ENCODE results near the gene PLA2G6. TPM values are rescaled to one million over a fixed set of nuclear protein-coding genes. Genes with fewer than 3 reads are reported as not detected.

PLA2G6 gene
- total and polyA plus RNA-seq, 2 experiments from 2014 or later = 28.2 to 30.2 TPM

GRCh38 chr22:38219632-38220031 is 38.0 kb upstream of the PLA2G6 start:
- 77% methylated on average over 10 of the region's 10 CpGs for WGBS (ENCODE audit: low lambda C conversion rate, missing lambda C conversion rate)
- TF ChIP-seq EZH2phosphoT487 (IDR thresholded peaks at IDR 0.05; ENCODE audit: low read depth, severe bottlenecking, unreplicated experiment) = no peak
- TF ChIP-seq EZH2 (IDR thresholded peaks at IDR 0.05; ENCODE audit: borderline replicate concordance) = no peak
- TF ChIP-seq CTCF (IDR thresholded peaks at IDR 0.05; ENCODE audit: poor library complexity) = no peak
- no peak overlapping the region for H3K4me2 ChIP-seq
- no peak overlapping the region for H2AFZ ChIP-seq
- H3K79me2 ChIP-seq = no peaks in the 10 kb centered on the region
- H3K4me1 ChIP-seq (ENCODE audit: insufficient read depth) = peaks cover 21% of the 10 kb centered on the region
- no peaks in the 10 kb centered on the region for H3K36me3 ChIP-seq (replicated peaks; ENCODE audit: insufficient read depth, low read depth)
- H3K27me3 ChIP-seq = no peaks in the 10 kb centered on the region
- no peak overlapping the region for H3K4me3 ChIP-seq
- no peak for DNase-seq (ENCODE audit: low spot score)
- H3K9me2 ChIP-seq (replicated peaks; ENCODE audit: insufficient read depth) = no peaks in the 10 kb centered on the region
- H3K9me3 ChIP-seq (ENCODE audit: low read depth) = no peaks in the 10 kb centered on the region
- no peaks in the 10 kb centered on the region for H4K20me1 ChIP-seq (ENCODE audit: insufficient read depth, poor library complexity, severe bottlenecking)
- H3K27ac ChIP-seq = peak overlapping the region; percentile 99

DNA sequence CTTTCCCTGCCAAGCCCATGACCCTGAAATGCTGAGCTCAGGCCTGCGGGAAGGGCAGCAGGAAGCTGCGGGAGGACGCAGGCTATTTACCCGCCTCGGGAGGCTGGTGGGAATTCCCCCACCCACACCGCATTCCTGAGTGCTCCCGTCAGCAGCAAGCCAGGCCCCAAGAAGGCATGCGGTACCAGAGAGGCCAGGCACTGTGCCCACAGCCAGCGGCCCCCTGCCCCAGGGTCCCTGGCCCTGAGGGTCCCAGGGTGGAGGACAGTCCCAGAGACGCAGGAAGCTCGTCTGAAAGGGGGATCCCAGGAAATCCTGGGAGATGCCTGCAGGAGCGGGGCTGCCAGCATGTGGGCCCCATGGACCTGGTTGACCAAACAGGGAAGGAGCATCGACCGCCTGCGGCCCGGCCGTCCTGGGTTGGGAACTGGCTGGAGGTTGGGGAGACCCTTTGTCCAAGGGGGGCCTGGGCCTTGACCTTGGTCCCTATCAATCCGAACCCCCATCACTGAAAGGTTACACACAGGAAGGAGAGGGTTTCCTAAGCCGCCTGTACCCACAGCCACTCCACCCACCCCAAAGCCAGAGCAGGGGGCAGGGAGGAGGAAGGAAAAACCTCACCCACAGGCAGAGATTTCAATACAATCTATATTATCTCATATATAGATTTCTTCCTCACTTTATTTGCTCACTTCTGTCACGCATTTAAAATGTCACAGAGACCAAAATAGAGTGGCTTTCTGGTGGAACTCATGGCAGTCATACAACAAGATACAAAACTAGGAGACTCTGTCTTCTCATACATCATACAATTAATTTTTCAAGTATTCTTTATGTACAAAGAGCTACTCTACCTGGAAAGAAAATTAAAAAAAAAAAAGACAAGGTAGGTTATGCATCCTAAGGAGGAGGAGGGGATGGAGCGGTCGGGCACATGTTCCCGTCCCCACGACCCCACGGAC is 37.3 kb upstream of the PLA2G6 start:
- no peaks in the 10 kb centered on the region for H3K9me2 ChIP-seq (replicated peaks; ENCODE audit: insufficient read depth)
- H4K20me1 ChIP-seq (ENCODE audit: insufficient read depth, poor library complexity, severe bottlenecking) = no peaks in the 10 kb centered on the region
- H3K27me3 ChIP-seq = no peaks in the 10 kb centered on the region
- no peaks in the 10 kb centered on the region for H3K9me3 ChIP-seq (ENCODE audit: low read depth)
- TF ChIP-seq EZH2phosphoT487 (IDR thresholded peaks at IDR 0.05; ENCODE audit: low read depth, severe bottlenecking, unreplicated experiment) (no peak), EZH2 (IDR thresholded peaks at IDR 0.05; ENCODE audit: borderline replicate concordance) (no peak), CTCF (IDR thresholded peaks at IDR 0.05; ENCODE audit: poor library complexity) (no peak)
- H3K4me3 ChIP-seq = no peak overlapping the region
- WGBS (ENCODE audit: low lambda C conversion rate, missing lambda C conversion rate) = 51% methylated on average over 25 of the region's 25 CpGs
- H3K4me1 ChIP-seq (ENCODE audit: insufficient read depth) = peaks cover 26% of the 10 kb centered on the region
- H2AFZ ChIP-seq = no peak overlapping the region
- H3K27ac ChIP-seq = peak overlapping the region; percentile 99
- no peak overlapping the region for H3K4me2 ChIP-seq
- no peaks in the 10 kb centered on the region for H3K79me2 ChIP-seq
- H3K36me3 ChIP-seq (replicated peaks; ENCODE audit: insufficient read depth, low read depth) = no peaks in the 10 kb centered on the region
- DNase-seq (ENCODE audit: low spot score) = peak; percentile 93

DNA sequence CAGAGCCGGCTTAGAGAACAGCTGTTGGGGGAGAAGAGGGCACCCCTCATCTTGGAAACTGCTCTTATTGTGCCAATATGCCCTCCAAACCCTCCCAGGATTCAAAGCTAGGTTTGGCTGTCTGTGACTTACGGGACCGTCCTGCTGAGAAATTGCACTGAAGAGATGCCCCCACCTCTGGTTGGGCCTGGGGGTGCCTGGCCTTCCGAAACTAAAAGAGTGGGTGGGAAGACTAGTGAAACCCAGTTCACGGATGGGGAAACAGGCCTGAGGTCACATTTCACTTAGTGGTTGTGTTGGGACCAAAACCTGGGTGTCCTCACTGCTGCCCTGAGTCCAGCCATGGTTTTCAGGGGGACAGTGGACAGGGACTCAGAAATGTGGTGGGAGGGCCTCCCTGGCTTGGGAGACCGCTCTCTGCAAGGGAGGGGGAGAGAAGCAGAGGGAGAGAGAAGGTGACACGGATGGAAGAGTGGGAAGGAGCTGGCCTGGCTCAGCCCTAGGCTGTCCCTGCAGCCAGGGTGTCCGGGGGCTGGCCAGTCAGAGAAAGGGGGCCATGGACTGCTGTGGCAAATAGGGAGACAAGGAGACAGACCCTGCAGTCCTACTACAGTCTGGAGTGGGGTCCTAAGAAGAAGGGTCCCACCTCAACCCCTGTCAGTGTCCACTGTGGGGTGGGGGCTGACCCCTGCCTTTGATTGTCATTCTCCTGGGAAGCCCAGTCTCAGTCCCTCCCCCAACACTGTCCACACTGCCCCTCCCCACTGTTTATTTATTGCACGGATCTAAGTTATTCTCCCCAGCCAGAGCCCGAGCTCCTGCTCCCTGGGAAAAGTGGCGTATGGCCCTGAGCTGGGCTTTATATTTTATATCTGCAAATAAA is 33.8 kb upstream of the PLA2G6 start:
- H3K27ac ChIP-seq = no peak overlapping the region
- H3K36me3 ChIP-seq (replicated peaks; ENCODE audit: insufficient read depth, low read depth) = no peaks in the 10 kb centered on the region
- H3K4me2 ChIP-seq = no peak overlapping the region
- 84% methylated on average over 11 of the region's 11 CpGs for WGBS (ENCODE audit: low lambda C conversion rate, missing lambda C conversion rate)
- peaks cover 7% of the 10 kb centered on the region for H4K20me1 ChIP-seq (ENCODE audit: insufficient read depth, poor library complexity, severe bottlenecking)
- H3K27me3 ChIP-seq = no peaks in the 10 kb centered on the region
- peaks cover 5% of the 10 kb centered on the region for H3K79me2 ChIP-seq
- no peak for DNase-seq (ENCODE audit: low spot score)
- no peak overlapping the region for H2AFZ ChIP-seq
- no peaks in the 10 kb centered on the region for H3K9me3 ChIP-seq (ENCODE audit: low read depth)
- TF ChIP-seq EZH2 (IDR thresholded peaks at IDR 0.05; ENCODE audit: borderline replicate concordance) (no peak), CTCF (IDR thresholded peaks at IDR 0.05; ENCODE audit: poor library complexity) (no peak), EZH2phosphoT487 (IDR thresholded peaks at IDR 0.05; ENCODE audit: low read depth, severe bottlenecking, unreplicated experiment) (no peak)
- H3K4me3 ChIP-seq = no peak overlapping the region
- H3K9me2 ChIP-seq (replicated peaks; ENCODE audit: insufficient read depth) = no peaks in the 10 kb centered on the region
- peaks cover 27% of the 10 kb centered on the region for H3K4me1 ChIP-seq (ENCODE audit: insufficient read depth)

Measured in hepatocyte (in vitro differentiated cells).